ENCODE data around the gene NECTIN4.
"Not testable (repeated sequence)": the region's sequence is repeated elsewhere in the genome, so short reads cannot be mapped to it uniquely, and the experiment has no call there.

The NECTIN4 gene

GRCh38 chr1:161089251-161089924 lies at the start of gene NECTIN4:
NECTIN4 (minus strand) TSS chr1:161089558; CDS start chr1:161089296, 262 bp downstream.
- no peak for DNase-seq (ENCODE audit: low read depth)

GRCh38 chr1:161138431-161138830 lies 49.1 kb upstream of the NECTIN4 start:
- DNase-seq (ENCODE audit: low read depth), result no peak

- no peak for DNase-seq (ENCODE audit: low read depth)
Measured at GRCh38 chr1:161137881-161138280, 48.5 kb upstream of the NECTIN4 start.

GRCh38 chr1:161133220-161133740 lies 43.9 kb upstream of the NECTIN4 start:
- no peak for DNase-seq (ENCODE audit: low read depth)

GRCh38 chr1:161132410-161133219 lies 43.3 kb upstream of the NECTIN4 start, which contains the start of gene DEDD:
DEDD (minus strand) TSS chr1:161132667; CDS start chr1:161124462, 8,205 bp downstream.
- peak; percentile 87 for DNase-seq (ENCODE audit: low read depth)

GRCh38 chr1:161131523-161132409 lies 42.4 kb upstream of the NECTIN4 start:
- no peak for DNase-seq (ENCODE audit: low read depth)

- DNase-seq (ENCODE audit: low read depth), result no peak
Measured at GRCh38 chr1:161130266-161130665, 40.9 kb upstream of the NECTIN4 start.

- DNase-seq (ENCODE audit: low read depth), result no peak
Measured at GRCh38 chr1:161128591-161129420, 39.4 kb upstream of the NECTIN4 start.

- no peak for DNase-seq (ENCODE audit: low read depth)
Measured at GRCh38 chr1:161127649-161128048, 38.3 kb upstream of the NECTIN4 start.

GRCh38 chr1:161122967-161123366 lies 33.6 kb upstream of the NECTIN4 start:
- DNase-seq (ENCODE audit: low read depth), result no peak

- DNase-seq (ENCODE audit: low read depth), result no peak
Measured at GRCh38 chr1:161121834-161122233, 32.5 kb upstream of the NECTIN4 start.

- DNase-seq (ENCODE audit: low read depth), result no peak
Measured at GRCh38 chr1:161121042-161121650, 31.8 kb upstream of the NECTIN4 start.

GRCh38 chr1:161119092-161119903 lies 29.9 kb upstream of the NECTIN4 start:
- DNase-seq (ENCODE audit: low read depth), result peak; percentile 53

GRCh38 chr1:161117759-161118581 lies 28.6 kb upstream of the NECTIN4 start, which contains the start of the genes NIT1 and PFDN2:
NIT1 (plus strand) TSS chr1:161118105; CDS start chr1:161118177, 72 bp downstream.
PFDN2 (minus strand) TSS chr1:161118037; CDS start chr1:161118026, 11 bp downstream.
- DNase-seq (ENCODE audit: low read depth), result peak; percentile 79

GRCh38 chr1:161115961-161116360 lies 26.6 kb upstream of the NECTIN4 start:
- not testable (repeated sequence) for DNase-seq (ENCODE audit: low read depth)

- no peak for DNase-seq (ENCODE audit: low read depth)
Measured at GRCh38 chr1:161115132-161115711, 25.9 kb upstream of the NECTIN4 start.

GRCh38 chr1:161114556-161114955 lies 25.2 kb upstream of the NECTIN4 start:
- DNase-seq (ENCODE audit: low read depth), result no peak

- no peak for DNase-seq (ENCODE audit: low read depth)
Measured at GRCh38 chr1:161113915-161114314, 24.6 kb upstream of the NECTIN4 start.

Measured in activated T-helper 9 cell treated with anti-CD3 and anti-CD28 coated beads, Interleukin-2, amount 50 U/mL, for 16 hours (primary cell).